K562 (cell line): ENCODE results near the gene NEDD9. TPM values are rescaled to one million over a fixed set of nuclear protein-coding genes. Genes with fewer than 3 reads are reported as not detected.

Experiments
- ATAC-seq: fragments of 200-7000 bp; cut with Tn5 transposase; 3 replicates; pipeline ENCODE4 v1.9.1; 2020; ENCODE audit warnings: moderate library complexity
- BruUV-seq: library from RNA; stranded (reverse); fragments of 400-500 nt; replicated peaks from 2 replicates; lab custom pipeline; 2021; lab: Mats Ljungman, UMichigan
- CTCF ChIA-PET: fragments of 300-600 bp; formaldehyde crosslinking; extraction: SDS; loops from one replicate; lab custom pipeline; 2021; ENCODE audit warnings: low intra/inter-chr PET ratio; lab: Yijun Ruan, JAX
- POLR2A ChIA-PET: fragments of 300-600, 350-650 bp; sonication (Branson Sonifier 250); formaldehyde crosslinking; extraction: SDS; loops from one replicate; lab custom pipeline; 2021; ENCODE audit warnings: antibody characterized with exemption, inconsistent platforms; lab: Yijun Ruan, JAX
- DNase-seq, 4 experiments: peaks; one replicate each; pipeline versions ENCODE4 v3.0.0 to v3.0.0-alpha.2; 2011 to 2018; ENCODE audit warnings: low spot score in 3 of 4, mixed read lengths in 3 of 4; ENCODE audit errors: extremely low read depth in 1 of 4
- FAIRE-seq: peaks from 2 replicates; lab custom pipeline; 2011; peaks lifted over from hg19 to GRCh38; lab: Jason Lieb, UNC
- H2AFZ ChIP-seq: 2 replicates; pipeline ENCODE4 v1.6.0; 2011; ENCODE audit warnings: low read depth, low read length, control low read depth, inconsistent platforms
- H3K27ac ChIP-seq: fragments of 200-600 bp; 3 replicates; pipeline ENCODE4 v1.8.0; 2011; ENCODE audit warnings: low read depth, mild to moderate bottlenecking, control low read depth, inconsistent platforms, low read length, moderate library complexity, mixed read lengths; ENCODE audit errors: extremely low read depth
- H3K27me3 ChIP-seq, 2 experiments: fragments of 300-600 bp in 1 of 2; 2 replicates in 1 of 2; 3 replicates in 1 of 2; pipeline versions ENCODE4 v1.6.0 to v1.8.0; 2011; ENCODE audit warnings: inconsistent platforms in 2 of 2, low read length in 2 of 2, mild to moderate bottlenecking in 1 of 2, mixed read lengths in 1 of 2, moderate library complexity in 1 of 2; ENCODE audit not compliant: control insufficient read depth in 2 of 2, insufficient read depth in 2 of 2
- H3K36me3 ChIP-seq: fragments of 300-600 bp; 3 replicates; pipeline ENCODE4 v1.8.0; 2011; ENCODE audit warnings: mild to moderate bottlenecking, low read length, inconsistent platforms; ENCODE audit not compliant: control insufficient read depth, insufficient read depth
- H3K4me1 ChIP-seq, 2 experiments: fragments of 200-600 bp in 1 of 2; replicated peaks in 1 of 2; 2 replicates in 1 of 2; 3 replicates in 1 of 2; pipeline versions ENCODE4 v1.5.1 to v1.8.0; 2011; ENCODE audit warnings: inconsistent platforms in 2 of 2, low read length in 2 of 2, mild to moderate bottlenecking in 1 of 2, mixed read lengths in 1 of 2, moderate library complexity in 1 of 2; ENCODE audit not compliant: control insufficient read depth in 2 of 2, insufficient read depth in 2 of 2
- H3K4me2 ChIP-seq: 2 replicates; pipeline ENCODE4 v1.6.1; 2011; ENCODE audit warnings: low read length, control low read depth, inconsistent platforms, mixed read lengths; ENCODE audit not compliant: insufficient read depth
- H3K4me3 ChIP-seq: fragments of 200-600 bp; sonication (generic), shearing (Covaris generic); 2 replicates; pipeline ENCODE4 v1.5.1; 2016; ENCODE audit warnings: control low read depth, inconsistent platforms
- H3K79me2 ChIP-seq: fragments of 200-600 bp; 3 replicates; pipeline ENCODE4 v1.8.0; 2011; ENCODE audit warnings: low read length, inconsistent platforms; ENCODE audit not compliant: control insufficient read depth, insufficient read depth
- H3K9ac ChIP-seq, 2 experiments: 2 replicates each; pipeline versions ENCODE4 v1.6.0 to v1.6.1; 2011; ENCODE audit warnings: low read depth in 2 of 2, low read length in 2 of 2, control low read depth in 1 of 2, inconsistent platforms in 1 of 2, mild to moderate bottlenecking in 1 of 2, mixed read lengths in 1 of 2; ENCODE audit not compliant: insufficient read depth in 1 of 2
- H3K9me1 ChIP-seq: one replicate; pipeline ENCODE4 v1.6.0; 2011; ENCODE audit warnings: inconsistent platforms, mild to moderate bottlenecking, low read length, moderate library complexity; ENCODE audit not compliant: control insufficient read depth, insufficient read depth
- H3K9me3 ChIP-seq: replicated peaks from 2 replicates; pipeline ENCODE4 v1.5.1; 2011; ENCODE audit warnings: low read depth, low read length, inconsistent platforms; ENCODE audit not compliant: control insufficient read depth, insufficient read depth
- H4K20me1 ChIP-seq: replicated peaks from 2 replicates; pipeline ENCODE4 v1.6.1; 2011; ENCODE audit warnings: low read length, inconsistent platforms, mixed read lengths; ENCODE audit not compliant: control insufficient read depth, insufficient read depth
- CHD1 ChIP-seq: fragments of 200-600 bp; sonication (generic); IDR thresholded peaks from one replicate; pipeline ENCODE4 v1.6.1; 2012; ENCODE audit warnings: mild to moderate bottlenecking, moderate library complexity, low read length, inconsistent platforms
- DDX20 ChIP-seq: fragments of 450-650 bp; IDR thresholded peaks from 2 replicates; pipeline ENCODE4 v1.6.1; 2016; ENCODE audit warnings: missing genetic modification characterization, low read depth, mild to moderate bottlenecking, missing compliant biosample characterization, moderate library complexity
- POLR2AphosphoS5 ChIP-seq: IDR thresholded peaks from 2 replicates; pipeline ENCODE4 v1.6.1; 2011; ENCODE audit warnings: mild to moderate bottlenecking, low read depth, low read length, moderate library complexity; ENCODE audit not compliant: control insufficient read depth, insufficient read depth
- SMAD3 ChIP-seq: fragments of 450-650 bp; formaldehyde crosslinking; conservative IDR thresholded peaks from 2 replicates; pipeline ENCODE4 v1.4.0; 2020; ENCODE audit warnings: mild to moderate bottlenecking
- SMAD4 ChIP-seq: fragments of 250-450 bp; sonication (Bioruptor Pico); conservative IDR thresholded peaks from 2 replicates; pipeline ENCODE4 v1.8.0; 2021; ENCODE audit warnings: inconsistent platforms, mild to moderate bottlenecking, moderate library complexity
- SNAPC5 ChIP-seq: fragments of 250-450 bp; sonication (Bioruptor Pico); IDR thresholded peaks from 2 replicates; pipeline ENCODE4 v1.8.0; 2021; ENCODE audit warnings: moderate library complexity, mild to moderate bottlenecking, inconsistent platforms
- TRIM28 ChIP-seq: fragments of 450-650 bp; IDR thresholded peaks from 2 replicates; pipeline ENCODE4 v1.6.1; 2017
- ZNF384 ChIP-seq: IDR thresholded peaks from 2 replicates; pipeline ENCODE4 v1.6.1; 2012; ENCODE audit warnings: low read depth, low read length, improper control_type of control experiment
- WGBS: fragments of 100-300 bp; shearing (Covaris generic); methylation state at CpG from one replicate; pipeline ENCODE4 v1.1.6; 2016; ENCODE audit warnings: low coverage, mixed read lengths; ENCODE audit not compliant: insufficient coverage; ENCODE audit errors: missing lambda C conversion rate; 5-methylcytosine and 5-hydroxymethylcytosine counted together
- in situ Hi-C: fragments of 300-500 bp; cut with MboI; formaldehyde crosslinking; loops from 4 replicates; pipeline ENCODE4 v1.15.0; 2018; ENCODE audit warnings: inconsistent platforms, mixed read lengths
- intact Hi-C: fragments of 100-400 bp; cut with micrococcal nuclease; formaldehyde crosslinking; loops from 2 replicates; pipeline ENCODE4 v1.14.2; 2022
- polyA plus RNA-seq, 8 experiments: library from polyadenylated mRNA; depleted of rRNA in 4 of 8; stranded (reverse) in 5 of 8; unstranded in 3 of 8; fragments of >200 nt; fragmentation: Nextera tagmentation in 2 of 8; fragmentation: Illumina TruSeq in 1 of 8; extraction: Ambion mirVana in 2 of 8; extraction: Trizol in 1 of 8; gene quantifications; 2 replicates each; pipeline versions ENCODE4 v1.2.1 to v1.2.3, GENCODE V29; 2011 to 2014; ENCODE audit warnings: inconsistent platforms in 1 of 8, missing spikeins in 1 of 8
- total RNA-seq, 7 experiments: library from RNA; depleted of rRNA in 6 of 7; stranded (reverse); fragments of >200 nt in 6 of 7; fragmentation: Illumina TruSeq in 2 of 7; extraction: Trizol in 2 of 7; gene quantifications; 2 replicates each; pipeline versions ENCODE4 v1.2.1 to v1.2.3, GENCODE V29; 2011 to 2021; ENCODE audit warnings: low replicate concordance in 1 of 7

The NEDD9 gene
- total and polyA plus RNA-seq, 9 of the 15 experiments (the other 6 are each of a cell fraction or from before 2014, with no cell fraction given), result 0.04 to 0.18 (median 0.15) TPM; not detected in 6

- DNase-seq, result no peak
- 1% methylated on average over 4 of the region's 4 CpGs for WGBS
- no peak for ATAC-seq
- TF ChIP-seq POLR2AphosphoS5, result no peak
- no peak for TF ChIP-seq TRIM28
- Histone ChIP-seq H3K27me3 (peaks cover 14 to 39% of the 10 kb centered on the region in 2 experiments; a peak in 4 of 5 replicates), H3K4me3 (no peak overlapping the region), H3K9me1 (no peaks in the 10 kb centered on the region), H3K9me3 (no peaks in the 10 kb centered on the region), H3K36me3 (no peaks in the 10 kb centered on the region), H3K4me1 (no peaks in the 10 kb centered on the region), H3K9ac (no peak overlapping the region), H3K27ac (no peak overlapping the region), H3K4me2 (no peak overlapping the region), H2AFZ (no peak overlapping the region), H3K79me2 (no peaks in the 10 kb centered on the region), H4K20me1 (no peaks in the 10 kb centered on the region; the same call in 1 of the 2 replicates)
- BruUV-seq, result no TSS peak
- FAIRE-seq, result no peak
- in situ Hi-C loops (no loop called here), intact Hi-C loops (no loop called here)
- ChIA-PET CTCF (no interaction called here), POLR2A (no interaction called here)
Measured at GRCh38 chr6:11280394-11280793, 47.9 kb upstream of the NEDD9 start.

- BruUV-seq, result no TSS peak
- H3K9me1 ChIP-seq, result no peaks in the 10 kb centered on the region
- in situ Hi-C loops, result no loop called here
- DNase-seq (no peak), FAIRE-seq (no peak), ATAC-seq (no peak)
- H2AFZ ChIP-seq, result no peak overlapping the region
- H3K4me2 ChIP-seq, result no peak overlapping the region
- intact Hi-C loops, result no loop called here
- no peaks in the 10 kb centered on the region for H3K9me3 ChIP-seq
- H3K9ac ChIP-seq, result no peak overlapping the region
- ChIA-PET CTCF (no interaction called here), POLR2A (interaction anchor here (1.2 kb wide), 1 partner anchor 13 kb away, joined by 4 read pairs; no protein-coding TSS in a partner anchor)
- under 1% methylated on average over 17 of the region's 17 CpGs for WGBS
- H4K20me1 ChIP-seq, result no peaks in the 10 kb centered on the region; the same call in 1 of the 2 replicates
- no peak overlapping the region for H3K4me3 ChIP-seq
- H3K36me3 ChIP-seq, result no peaks in the 10 kb centered on the region
- H3K27me3 ChIP-seq, result peaks cover 14 to 40% of the 10 kb centered on the region in 2 experiments; a peak in 4 of 5 replicates
- no peaks in the 10 kb centered on the region for H3K79me2 ChIP-seq
- no peak overlapping the region for H3K27ac ChIP-seq
- H3K4me1 ChIP-seq, result no peaks in the 10 kb centered on the region
- TF ChIP-seq ZNF384, result no peak
- TF ChIP-seq SMAD4 (CRISPR knock-in tag), result no peak
- TF ChIP-seq SNAPC5 (CRISPR knock-in tag), result no peak
- no peak for TF ChIP-seq CHD1
- TF ChIP-seq SMAD3 (CRISPR knock-in tag), result no peak
- no peak for TF ChIP-seq DDX20
Measured at GRCh38 chr6:11279284-11279689, 46.8 kb upstream of the NEDD9 start.
